Activated CD4-positive, CD25-positive, alpha-beta regulatory T cell treated with anti-CD3 and anti-CD28 coated beads, Interleukin-2, amount 50 U/mL, for 16 hours (primary cell): Measurements from ENCODE around the gene CCDC43.
"Not testable (repeated sequence)": the region's sequence is repeated elsewhere in the genome, so short reads cannot be mapped to it uniquely, and the experiment has no call there.

Experiments
- DNase-seq: peaks from one replicate; pipeline ENCODE4 v3.0.0-alpha.2; 2020; ENCODE audit warnings: low read depth, low spot score

The CCDC43 gene

DNA sequence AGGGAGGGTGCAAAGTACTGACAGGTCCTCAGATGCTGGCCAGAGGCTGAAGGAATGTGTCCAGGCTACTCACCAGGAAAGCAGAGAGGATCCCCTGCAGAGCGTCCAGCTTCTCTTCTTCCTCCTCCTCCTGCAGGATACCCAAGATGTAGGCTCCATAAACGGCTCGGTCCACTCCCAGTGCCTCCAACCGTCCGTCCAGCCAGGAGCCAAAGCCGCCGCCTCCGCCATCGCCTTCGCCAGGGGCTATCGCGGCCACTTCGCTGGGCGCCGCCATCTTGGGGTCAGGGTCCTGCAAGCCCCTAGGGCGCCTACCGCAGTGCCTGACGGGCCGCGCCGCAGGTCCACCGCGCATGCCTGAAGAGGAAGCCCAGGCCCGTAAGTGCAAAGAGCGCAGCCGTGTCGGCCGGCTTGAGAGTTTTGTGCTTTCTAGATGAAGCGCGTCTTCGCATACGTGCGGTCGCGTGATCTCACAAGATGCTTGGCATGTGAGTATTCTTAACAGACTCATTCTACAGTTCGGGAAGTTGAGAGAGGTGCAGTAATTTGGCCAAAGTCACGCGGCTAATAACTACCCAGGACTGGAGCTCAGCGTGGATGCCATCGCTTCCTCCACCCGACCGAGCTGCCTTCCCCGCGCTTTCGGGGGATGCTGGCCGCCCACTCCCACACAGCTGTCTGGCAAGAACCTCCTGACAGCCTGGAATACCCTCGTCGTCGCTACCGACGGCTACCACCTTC lies at the start of gene CCDC43:
CCDC43 (minus strand) TSS at position 300 of the 741 bp plus-strand sequence; CDS start at position 277, 23 bp downstream.
- DNase-seq = peak; percentile 86

DNA sequence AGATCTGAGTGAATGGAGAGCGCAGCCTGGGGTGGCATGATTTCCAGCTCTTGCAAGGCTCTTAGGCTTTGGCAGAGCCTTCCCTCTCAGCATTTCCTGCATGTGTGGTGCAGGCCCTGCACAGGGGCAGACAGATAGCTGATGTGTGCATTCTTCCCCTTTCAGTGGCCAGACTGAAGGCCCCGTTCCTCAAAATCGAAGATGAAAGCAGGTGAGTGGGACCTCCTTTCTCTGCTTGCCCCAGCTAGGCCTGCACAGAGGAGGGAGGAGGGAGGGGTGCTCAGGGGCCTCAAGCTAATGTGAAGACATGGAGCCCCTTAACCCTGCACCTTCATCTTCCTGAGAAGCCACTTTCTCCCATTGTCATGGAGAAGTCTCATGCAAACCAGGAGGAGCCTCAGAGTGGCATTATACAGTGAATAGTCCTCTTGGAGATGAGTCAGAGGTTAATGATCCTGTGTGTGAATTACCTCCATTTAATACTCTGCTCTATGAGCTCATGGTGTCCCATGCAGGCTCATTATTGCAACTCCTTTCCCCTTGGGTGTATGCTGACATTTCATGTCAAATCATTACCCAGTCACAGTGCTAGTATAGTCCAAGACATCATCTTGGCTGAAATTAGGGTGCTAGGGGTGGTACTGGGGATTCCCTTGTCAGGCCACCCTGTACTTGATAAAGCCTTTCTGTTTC lies 48.8 kb upstream of the CCDC43 start:
- DNase-seq = no peak

DNA sequence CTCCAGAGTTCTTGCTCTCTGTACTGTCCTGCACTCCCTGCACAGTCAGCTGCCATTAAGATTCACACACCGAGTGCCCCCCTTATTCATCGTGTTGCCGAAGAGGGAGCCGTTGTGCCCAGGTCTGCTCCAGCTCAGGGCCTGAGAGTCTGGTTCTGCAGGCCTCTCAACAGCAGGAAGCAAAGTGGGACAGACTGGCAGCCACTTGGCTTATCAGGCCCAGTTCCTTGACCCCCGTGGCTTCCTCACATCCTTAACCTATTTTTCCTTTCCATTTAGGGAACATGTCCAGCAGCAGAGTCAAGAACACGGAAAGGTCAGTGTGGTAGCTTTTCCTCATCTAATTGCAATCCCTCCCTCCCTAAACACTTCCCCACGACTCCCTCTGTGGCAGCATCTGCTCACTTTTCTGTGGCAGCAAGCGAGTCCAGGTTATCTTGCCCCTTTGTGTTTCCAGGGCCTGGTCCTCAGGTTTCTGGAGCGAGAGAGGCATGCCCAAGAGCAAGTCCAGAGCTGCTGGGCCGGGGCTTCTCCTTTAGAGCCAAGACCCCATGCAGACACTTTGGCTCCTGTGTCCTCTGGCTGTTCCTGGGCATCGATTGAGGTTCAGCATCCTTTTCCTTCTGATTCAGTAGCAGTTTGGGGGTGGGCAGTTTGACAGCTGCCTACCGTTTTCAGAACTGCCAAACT lies 47.1 kb upstream of the CCDC43 start:
- DNase-seq = no peak

DNA sequence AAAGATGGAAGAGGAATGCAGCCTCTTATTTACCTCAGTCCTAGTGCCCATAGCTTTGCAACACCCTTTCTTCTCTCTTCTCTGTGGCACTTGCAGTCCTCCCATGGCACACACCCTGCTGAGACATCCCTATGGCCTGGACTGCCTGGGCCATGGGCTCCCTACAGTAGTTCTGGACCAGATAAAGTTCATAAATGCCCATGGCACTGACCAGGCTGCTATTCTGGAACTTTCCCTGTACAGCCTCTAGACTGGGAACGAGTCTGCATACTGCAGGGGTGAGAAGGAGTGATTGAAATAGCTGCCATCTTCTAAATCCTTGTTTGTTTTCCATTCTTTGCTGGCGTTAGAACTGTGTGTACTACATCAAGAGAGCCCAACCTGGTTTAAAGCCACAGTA lies 44.7 kb upstream of the CCDC43 start:
- no peak for DNase-seq

GRCh38 chr17:44733753-44734152 lies 44.2 kb upstream of the CCDC43 start:
- DNase-seq = no peak

DNA sequence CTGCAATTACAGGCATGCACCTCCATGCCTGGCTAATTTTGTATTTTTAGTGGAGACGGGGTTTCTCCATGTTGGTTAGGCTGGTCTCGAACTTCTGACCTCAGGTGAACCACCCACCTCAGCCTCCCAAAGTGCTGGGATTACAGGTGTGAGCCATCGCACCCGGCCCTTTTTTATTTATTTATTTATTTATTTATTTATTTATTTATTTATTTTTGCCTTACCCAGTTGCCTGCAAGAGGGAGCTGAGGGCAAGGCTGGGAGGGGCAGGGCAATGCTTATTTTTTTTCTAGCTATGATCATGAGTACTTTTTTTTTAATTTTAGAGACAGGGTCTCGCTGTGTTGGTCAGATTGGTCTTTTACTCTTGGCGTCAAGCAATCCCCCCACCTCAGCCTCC lies 36.5 kb upstream of the CCDC43 start:
- DNase-seq = not testable (repeated sequence)

DNA sequence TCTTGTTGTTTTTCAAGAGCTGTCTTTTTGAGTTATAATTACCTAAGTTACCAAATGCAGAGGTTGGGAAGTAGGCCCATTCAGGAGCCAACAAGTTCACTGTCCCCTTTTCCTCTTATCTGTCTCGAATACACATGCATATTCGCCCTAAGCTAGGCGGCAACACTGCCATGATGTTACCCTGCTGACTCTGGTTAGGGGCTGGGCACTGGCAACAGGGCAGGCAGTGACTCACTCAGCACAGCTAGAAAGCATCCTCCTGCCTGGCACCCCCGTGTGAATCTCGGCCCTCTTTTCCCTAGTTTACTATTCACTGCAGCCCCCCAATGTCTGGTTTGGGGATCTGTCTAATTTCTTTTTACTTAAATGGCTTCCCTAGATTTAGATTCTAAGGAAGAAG lies 32.7 kb upstream of the CCDC43 start:
- no peak for DNase-seq

DNA sequence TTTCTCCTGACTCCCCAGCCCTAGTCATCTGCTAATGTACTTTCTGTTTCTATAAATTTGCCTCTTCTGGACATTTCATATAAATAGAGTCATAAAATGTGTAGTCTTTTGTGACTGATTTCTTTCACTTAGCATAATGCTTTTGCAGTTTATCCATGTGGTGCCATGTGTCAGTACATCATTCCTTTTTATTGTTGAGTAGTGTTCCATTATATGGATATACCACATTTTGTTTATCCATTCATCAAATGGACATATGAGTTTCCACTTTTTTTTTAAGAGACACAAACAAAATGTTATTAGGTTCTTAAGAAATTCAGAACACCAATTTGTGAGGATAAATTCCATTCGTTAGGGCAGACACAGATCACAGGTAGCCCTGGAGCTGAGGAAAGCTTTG lies 29.9 kb upstream of the CCDC43 start:
- no peak for DNase-seq

GRCh38 chr17:44708401-44709263 lies 19.1 kb upstream of the CCDC43 start, which contains the start of gene DBF4B:
DBF4B (plus strand) TSS chr17:44708665; CDS start chr17:44708821, 156 bp downstream.
- peak; percentile 72 for DNase-seq

DNA sequence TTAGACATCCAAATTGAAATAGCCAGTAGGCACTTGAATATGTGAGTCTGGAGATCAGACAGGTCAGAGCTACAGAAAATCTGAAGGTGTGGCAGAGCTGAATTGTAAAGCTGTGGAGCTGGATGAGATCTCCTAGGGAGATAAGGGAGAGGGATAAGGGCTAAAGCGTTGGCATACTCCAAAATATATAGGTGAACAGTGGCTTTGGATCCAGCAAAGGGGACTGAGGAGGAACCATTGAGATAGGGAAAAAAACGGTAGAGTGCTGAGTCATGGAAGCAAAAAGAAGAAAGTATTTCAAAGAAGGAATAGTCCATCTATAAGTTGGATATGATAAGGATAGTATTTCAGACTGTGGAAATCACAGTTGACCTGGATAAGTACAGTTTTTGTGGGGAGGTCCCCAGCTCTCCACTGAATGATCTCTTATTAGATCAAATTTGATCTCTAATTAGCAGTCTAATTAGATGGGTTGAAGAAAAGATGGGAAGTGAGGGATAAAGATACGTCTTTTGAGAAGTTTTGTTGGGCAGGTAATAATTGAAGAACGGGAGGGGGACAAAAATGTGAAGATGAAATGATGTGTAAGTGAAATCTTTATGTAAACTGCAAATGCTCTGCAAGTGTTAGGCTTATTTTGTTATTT lies 18.3 kb upstream of the CCDC43 start:
- DNase-seq = no peak

GRCh38 chr17:44700288-44700687 lies 10.7 kb upstream of the CCDC43 start:
- DNase-seq = not testable (repeated sequence)

GRCh38 chr17:44693609-44694008 lies 4.0 kb upstream of the CCDC43 start:
- no peak for DNase-seq

DNA sequence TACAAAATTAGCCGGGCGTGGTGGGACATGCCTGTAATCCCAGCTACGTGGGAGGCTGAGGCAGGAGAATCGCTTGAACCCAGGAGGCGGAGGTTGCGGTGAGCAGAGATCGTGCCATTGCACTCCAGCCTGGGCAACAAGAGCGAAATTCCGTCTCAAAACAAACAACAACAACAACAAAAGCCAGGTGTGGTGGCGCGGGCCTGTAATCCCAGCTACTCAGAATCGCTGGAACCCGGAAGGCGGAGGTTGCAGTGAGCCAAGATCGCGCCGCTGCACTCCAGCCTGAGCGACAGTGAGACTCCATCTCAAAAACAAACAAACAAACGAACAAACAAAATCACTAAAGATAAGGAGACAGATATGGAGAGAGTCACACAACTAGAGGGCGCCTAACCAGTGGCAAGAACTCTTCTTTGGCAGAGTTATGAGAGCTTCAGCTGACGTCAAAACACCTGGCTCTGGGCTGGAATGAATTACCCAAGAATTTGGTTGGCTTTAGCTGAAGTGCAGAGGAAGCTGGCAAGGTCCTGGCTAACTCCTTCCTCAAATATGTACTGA lies 1.2 kb upstream of the CCDC43 start:
- not testable (repeated sequence) for DNase-seq

GRCh38 chr17:44688675-44689476 lies 700 bp downstream of the CCDC43 start:
- no peak for DNase-seq

GRCh38 chr17:44688200-44688599 lies 1.4 kb downstream of the CCDC43 start:
- no peak for DNase-seq

- DNase-seq = no peak
Measured at GRCh38 chr17:44687756-44688155, 1.8 kb downstream of the CCDC43 start.

- not testable (repeated sequence) for DNase-seq
Measured at GRCh38 chr17:44683303-44683702, 6.3 kb downstream of the CCDC43 start.

- no peak for DNase-seq
Measured at GRCh38 chr17:44677136-44677535, 12.4 kb downstream of the CCDC43 start.

DNA sequence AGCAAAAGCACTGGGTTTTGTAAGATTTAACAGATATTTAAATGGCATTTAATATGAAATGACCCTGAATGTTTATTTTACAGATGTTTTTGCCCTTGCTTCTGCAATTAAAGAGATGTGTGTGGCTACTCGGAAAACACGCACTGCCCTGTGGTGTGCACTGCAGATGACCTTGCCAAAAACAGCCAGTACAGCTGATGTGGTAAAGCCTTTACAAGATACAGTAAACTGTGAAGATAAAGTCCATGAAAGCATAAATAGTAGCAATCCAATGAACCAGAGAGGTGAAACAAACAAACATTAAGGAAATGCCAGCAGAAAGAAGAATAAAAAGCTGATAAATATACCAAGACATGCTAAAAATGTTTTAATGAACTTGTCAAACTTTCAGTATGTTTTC lies 15.7 kb downstream of the CCDC43 start:
- DNase-seq = no peak
